GM19193 (cell line): ENCODE results near the gene SERPINB6.

Source experiments
- POLR2A ChIP-seq: IDR thresholded peaks from 4 replicates; pipeline ENCODE4 v1.6.1; 2011; ENCODE audit not compliant: insufficient read depth, insufficient read length; ENCODE audit errors: extremely low read depth

The SERPINB6 gene

GRCh38 chr6:2971420-2972218, at the start of gene SERPINB6:
Gene SERPINB6, minus strand, starts transcription at chr6:2971567. Its CDS starts 12,235 bp downstream, at chr6:2959332.
- no peak for TF ChIP-seq POLR2A

- no peak for TF ChIP-seq POLR2A
Observed at GRCh38 chr6:3019749-3020320, 48.5 kb upstream of the SERPINB6 start.

- TF ChIP-seq POLR2A = no peak
Observed at GRCh38 chr6:3019065-3019464, 47.7 kb upstream of the SERPINB6 start.

DNA sequence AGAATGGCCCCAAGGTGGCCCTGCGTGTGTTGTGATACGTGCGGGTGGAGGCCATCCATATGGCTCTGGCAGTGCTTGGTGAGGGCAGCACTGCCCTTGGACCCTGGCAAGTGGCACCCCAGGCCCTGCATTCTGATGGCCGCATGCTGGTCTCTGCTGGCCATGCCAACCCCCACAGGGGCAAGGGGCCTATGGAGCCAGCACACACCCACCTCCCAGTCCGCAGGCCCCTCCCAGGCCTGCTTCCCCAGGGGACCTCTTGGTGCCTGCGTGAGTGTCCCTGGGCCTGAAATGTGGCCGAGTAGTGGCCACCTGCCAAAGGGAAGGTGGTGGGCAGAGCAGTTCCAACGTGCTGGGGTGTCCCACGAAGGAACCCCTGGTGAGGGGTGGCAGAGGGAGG, 45.9 kb upstream of the SERPINB6 start:
- no peak for TF ChIP-seq POLR2A

DNA sequence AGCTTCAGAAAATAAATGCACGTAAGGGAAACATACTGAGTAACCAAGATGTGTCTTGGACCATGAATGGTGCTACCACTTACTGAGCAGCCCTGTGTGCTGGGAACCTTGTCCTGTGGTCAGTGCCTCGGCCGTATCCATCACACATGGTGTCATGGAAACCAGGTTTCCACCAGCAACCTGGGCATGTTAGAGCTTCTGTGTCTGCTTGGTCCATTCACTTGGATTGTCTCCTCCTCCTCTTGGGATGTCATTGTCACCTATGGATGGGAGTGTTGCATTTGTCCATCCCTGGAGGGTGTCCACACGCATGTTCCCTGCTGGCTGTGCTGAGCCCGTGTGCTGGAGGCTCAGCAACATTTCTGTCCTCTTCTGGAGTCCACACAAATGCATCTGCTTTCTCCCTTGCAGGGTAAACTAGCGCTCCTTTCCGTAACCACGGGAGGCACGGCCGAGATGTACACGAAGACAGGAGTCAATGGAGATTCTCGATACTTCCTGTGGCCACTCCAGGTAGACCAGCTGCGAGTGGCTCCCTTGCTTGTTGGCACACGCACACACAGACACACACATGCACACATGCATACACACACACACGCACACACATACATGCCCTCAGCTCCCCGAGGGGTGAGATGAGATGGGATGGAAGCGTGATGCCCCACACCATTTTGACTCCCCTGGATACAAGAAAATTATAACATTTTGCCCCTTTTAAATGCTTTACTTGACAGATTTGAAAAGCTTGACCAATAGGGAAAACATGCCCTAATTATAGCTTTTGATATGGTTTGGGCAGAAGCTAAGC, 45.3 kb upstream of the SERPINB6 start:
- TF ChIP-seq POLR2A = no peak

GRCh38 chr6:3015144-3015543, 43.8 kb upstream of the SERPINB6 start:
- no peak for TF ChIP-seq POLR2A

- TF ChIP-seq POLR2A = no peak
Observed at GRCh38 chr6:3014675-3015066, 43.3 kb upstream of the SERPINB6 start.

DNA sequence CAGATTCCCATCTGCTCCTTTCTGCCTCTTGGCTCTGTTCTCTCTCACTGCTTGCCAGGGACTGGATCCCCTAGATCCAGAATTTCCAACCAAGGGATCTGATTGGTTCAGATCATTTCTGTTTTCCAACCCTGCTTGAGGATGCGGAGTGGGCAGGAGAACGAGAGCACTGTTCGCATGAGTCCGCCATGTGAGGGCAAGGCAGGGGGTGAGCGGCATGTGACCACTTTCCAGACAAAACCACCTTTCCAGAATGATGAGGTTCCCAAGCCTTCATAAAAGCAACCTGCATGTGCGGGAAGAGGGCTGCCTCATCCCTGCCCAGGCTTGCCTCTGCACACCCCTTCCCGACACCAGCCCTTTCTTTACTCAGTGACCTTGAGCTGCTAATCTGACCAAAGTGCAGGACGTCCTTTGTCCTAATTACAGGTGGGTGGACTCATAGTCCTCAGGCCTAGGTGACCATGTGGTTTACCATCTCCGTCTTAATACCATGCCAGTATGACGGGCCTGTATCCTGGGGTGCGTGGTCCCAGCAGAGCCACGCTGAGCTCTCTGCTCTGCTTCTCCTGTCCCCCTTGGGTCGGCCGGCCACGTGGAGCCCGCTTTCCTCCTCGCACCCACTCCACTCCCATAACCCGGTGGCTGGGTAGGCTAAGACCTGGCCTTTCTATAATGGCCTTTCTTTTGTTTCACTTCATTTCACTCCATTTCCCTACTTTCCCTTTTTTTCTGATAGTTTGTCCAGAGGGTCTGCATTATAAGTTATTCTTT, 42.7 kb upstream of the SERPINB6 start:
- no peak for TF ChIP-seq POLR2A

DNA sequence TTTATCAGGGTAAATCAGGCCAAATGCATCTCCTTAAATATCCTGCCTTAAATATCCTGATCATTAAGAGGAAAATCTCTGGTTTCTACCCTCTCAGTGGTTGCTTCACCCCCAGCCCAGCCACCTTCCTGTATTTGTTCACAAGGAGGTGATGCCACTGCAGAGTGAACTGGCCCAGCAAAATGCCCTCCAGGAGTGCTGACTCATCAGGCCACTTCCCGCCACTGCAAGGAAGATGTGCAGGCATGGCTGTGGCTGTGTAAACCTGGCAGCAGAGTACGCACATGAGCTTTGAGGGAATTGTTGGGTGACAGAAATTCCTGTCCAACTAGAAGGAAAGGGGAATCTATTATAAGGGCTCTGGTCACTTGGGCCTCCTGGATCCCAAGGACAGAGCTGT, 42.1 kb upstream of the SERPINB6 start:
- no peak for TF ChIP-seq POLR2A

DNA sequence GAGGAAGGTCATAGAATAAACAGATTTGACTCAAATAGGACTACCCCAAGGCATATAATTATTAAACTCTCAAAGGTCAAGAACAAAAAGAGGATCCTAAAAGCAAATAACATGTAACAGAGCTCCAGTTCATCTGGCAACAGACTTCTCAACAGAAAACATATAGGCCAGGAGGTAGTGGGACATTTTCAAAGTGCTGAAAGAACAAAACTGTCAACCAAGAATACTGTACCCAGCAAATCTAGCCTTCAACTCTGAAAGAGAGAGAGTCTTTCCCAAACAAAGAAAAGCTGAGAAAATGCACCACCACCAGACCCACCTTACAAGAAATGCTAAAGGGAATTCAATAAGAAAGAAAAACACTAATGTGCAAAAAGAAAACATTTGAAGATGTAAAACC, 40.2 kb upstream of the SERPINB6 start:
- no peak for TF ChIP-seq POLR2A

- no peak for TF ChIP-seq POLR2A
Observed at GRCh38 chr6:3011158-3011557, 39.8 kb upstream of the SERPINB6 start.

DNA sequence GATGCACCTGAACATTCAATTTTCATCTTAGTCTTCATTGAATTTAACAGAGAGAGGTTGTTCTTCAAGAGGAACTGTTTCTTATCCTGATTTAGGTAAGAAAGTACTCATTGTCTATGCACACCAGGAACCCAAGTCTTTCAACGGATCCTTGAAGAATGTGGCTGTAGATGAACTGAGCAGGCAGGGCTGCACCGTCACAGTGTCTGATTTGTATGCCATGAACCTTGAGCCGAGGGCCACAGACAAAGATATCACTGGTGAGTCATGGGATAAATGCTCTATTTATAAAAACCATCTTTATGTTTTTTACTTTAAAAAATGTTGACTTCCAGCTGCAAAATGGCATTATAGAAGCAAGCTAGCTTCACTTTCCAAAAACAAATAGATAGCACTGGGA, 38.6 kb upstream of the SERPINB6 start:
- TF ChIP-seq POLR2A = no peak

GRCh38 chr6:3007571-3007970, 36.2 kb upstream of the SERPINB6 start:
- TF ChIP-seq POLR2A = no peak

DNA sequence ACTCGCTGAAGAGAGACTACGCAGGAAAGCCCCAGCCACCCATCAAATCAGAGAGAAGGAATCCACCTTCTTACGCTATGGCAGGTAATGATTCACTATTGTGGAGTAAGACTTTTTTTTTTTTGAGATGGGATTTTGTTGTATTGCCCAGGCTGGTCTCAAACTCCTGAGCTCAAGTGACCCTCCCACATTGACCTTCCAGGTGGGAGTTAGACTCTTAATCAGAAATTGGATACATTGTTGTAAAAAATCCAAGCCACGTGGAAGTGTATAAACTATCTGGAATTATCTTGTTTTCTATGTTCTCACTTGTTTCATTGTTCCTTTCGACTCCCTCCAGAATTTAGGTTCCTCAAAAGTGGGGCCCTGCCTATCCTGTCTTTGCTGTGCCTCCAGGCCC, 35.1 kb upstream of the SERPINB6 start:
- no peak for TF ChIP-seq POLR2A

DNA sequence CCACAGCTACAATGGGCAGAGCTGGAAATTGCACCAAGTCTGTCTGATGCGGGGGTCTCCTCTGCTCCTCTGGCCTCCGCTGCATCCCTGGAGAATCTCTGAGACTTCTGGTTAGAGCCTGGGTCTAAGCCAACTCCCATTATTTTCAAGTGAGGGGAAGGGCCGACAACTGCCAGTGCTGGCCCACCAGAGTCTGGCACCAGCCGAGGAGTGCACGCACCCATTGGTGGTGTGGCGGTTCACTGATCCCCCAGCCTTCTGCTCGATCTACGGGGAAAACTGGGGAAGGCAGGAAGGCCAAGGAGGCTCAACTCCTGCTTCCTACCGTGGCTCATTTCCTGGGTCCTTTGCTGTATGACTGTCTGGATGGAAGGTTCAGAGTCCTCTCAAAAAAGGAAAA, 34.5 kb upstream of the SERPINB6 start:
- no peak for TF ChIP-seq POLR2A
